ENCODE data around the gene TMC6.

The TMC6 gene

DNA sequence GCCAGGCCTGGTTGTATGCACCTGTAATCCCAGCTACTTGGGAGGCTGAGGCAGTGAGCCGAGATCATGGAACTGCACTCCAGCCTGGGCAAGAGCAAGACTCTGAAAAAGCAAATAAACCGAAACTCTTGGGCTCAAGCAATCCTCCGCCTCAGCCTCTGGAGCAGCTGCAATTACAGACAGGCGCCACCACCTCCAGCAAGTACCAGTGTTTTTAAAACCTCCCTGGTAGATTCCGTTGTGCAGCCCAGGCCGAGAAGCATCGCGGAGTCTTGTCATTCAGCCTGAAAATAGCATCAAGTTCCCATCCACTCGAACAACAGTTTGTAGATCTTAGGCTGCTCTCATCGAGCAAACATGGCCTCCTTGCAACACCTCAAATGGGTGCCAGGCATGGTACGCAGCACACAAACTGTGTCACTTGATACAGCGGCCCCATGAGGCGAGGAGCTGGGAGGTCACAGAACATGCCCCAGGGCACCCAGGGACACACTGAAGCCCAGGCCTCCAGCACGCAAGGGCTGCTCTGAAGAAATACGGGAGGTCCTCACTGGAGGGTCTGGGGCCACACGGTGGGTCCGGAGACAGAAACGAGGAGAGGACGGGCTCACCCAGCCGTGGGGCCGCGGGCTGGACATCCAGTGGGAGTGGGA, 18.1 kb downstream of the TMC6 start:
- DNase-seq, result no peak

DNA sequence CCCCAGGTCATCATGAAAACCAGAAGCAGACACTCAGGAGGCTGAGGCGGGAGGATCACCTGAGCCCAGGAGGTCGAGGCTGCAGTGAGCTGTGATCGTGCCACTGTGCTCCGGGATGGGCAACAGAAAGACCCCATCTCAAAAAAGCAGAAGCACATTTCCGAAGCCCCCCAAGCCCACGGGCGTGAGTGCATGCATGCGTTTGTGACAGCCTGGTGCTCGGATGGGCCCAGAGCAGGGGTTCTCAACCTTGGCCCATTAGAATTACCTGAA, 19.1 kb downstream of the TMC6 start:
- DNase-seq, result no peak

DNA sequence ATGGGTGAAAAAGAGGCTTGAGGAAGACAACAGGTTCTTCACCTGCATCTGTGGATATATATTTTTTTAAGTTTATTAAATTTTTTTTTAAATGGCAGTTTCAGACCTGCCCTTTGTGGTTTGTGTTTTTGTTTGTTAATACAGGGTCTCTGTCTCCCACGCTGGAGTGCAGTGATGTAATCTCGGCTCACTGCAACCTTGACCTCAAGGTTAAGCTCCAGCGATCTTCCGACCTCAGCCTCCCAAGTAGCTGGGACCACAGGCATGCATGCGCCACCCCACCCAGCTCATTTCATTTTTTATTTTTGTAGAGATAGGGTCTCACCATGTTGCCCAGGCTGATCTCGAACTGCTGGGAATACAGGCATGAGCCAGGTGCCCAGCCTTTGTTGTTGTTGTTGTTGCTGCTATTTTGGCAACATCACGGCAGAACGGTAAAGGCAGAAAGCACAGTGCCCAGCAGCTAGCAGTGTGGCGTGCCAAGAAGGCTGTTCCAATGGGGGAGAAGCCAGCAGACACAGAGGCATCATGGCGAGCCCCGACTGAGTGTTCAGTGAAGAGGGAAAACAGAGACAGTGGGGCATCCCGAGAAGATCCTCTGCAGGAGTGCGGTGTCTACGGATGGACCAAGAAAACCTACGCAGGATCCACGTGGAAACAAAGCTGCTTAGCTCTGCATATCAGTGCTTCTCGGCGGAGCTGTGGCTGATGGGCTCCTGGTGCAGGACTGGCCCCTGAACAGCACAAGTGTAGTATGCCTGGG, 19.6 kb downstream of the TMC6 start:
- peak in 2 of 14 donors; percentile 37 to 82 for DNase-seq

DNA sequence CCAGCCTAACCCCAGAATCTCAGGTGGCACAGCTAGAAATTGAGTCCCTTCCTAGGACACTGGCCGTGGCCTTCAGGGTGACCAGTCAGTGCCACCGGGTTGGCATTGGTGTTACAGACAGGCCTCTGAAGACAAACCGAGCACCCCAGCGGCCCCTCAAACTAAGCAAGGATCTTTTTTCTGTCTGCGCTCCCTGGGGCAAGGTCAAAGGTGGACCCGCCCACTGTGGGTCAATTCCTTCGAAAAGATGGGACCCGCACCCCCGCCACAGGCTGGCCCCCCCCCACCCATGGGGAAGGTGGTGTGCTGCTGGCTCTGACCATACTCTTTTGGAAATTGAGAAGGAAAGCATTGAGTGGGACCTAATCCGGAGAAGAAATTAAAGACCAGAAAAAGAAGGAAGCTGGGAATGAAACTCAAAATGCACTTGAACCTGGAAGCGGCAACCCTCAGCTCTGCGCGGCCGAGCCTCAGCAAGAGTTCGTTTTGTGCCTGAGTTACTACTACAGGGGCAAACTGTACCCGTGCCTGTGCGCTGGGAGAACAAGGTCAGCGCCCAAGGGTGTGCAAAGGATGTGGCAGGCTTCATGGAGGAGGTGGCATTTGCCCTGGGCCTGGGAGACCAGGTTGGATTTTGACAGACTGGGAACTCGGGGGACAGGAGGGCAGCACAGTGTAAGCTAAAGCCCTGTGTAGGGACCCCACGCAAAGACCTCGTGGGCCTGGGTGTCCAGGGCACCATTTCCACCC, 20.4 kb downstream of the TMC6 start:
- DNase-seq, result no peak

DNA sequence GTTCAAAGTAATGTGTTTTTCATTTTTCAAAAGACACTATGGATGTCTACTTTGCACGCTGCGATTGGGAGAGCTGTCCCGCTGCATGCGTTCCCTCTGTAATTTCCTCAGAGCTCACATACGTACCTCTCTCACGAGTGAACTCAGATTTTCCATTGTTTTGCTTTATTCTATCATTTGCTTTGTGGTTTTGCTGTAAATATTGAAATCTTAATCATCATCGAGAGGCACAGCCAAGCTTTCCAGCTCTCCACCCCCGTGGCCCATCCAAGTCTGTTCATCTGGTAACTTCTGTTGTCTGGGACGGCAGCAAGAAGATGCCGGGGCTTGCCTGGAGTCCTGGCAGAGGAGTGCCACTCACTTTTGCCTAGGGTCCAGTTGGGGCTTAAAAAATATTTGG, 21.1 kb downstream of the TMC6 start:
- no peak for DNase-seq

DNA sequence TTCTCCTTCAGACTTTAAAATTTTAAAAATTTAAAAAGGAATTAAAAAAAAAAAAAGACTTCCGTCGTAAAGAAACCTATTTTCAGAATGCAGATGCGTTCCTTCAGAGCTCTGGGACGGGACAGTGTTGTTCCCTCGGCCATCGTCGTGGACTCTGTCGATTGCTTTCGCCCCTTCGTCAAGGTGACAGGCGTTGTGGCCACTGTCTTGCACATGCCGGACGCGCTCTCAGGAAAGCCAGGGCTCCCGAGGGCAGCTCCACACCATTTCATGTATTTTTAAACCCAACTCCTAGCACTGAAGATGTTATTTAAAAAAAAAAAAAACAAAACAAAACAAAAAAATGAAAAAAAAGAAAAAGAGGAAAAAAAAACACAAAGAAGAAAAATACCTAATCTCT, 22.3 kb downstream of the TMC6 start:
- DNase-seq, result no peak

DNA sequence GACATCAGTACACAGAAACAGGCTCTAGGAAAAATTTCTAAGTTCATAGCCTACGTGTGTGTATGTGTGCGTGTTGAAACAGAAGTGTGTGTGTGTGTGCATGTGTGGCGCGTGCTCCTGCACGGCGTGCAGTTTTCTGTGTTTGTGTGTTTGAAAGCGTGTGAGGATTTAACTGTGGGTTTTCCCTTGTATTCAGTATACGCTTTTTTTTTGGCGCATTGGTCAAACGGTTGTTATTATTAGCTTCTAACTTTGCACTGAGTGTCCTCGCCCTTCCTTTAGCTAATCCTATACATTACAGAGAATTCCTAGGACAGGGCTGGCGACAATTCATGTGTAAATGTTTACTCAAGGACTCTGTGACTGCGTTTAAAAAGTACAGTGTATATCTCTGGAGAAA, 23.0 kb downstream of the TMC6 start:
- DNase-seq, result no peak

DNA sequence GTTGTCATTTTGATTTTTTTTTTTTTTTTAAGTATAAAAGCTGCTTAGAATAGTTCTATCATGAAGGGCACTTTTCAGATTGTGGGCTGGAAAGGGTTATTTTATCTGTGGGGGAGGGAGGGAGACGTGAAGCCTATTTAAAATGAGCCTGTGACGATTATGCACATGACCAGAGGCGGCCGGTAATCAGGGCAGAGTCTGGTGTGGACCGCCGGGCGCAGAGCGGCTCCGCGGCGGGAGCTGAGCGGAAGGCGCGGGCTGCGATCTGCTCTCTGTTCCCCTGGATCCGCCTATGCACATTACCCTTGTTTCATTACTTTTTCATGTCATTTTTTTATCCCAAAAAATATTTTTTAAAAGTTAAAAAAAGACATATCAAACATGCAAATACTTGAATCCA, 23.5 kb downstream of the TMC6 start:
- no peak for DNase-seq

DNA sequence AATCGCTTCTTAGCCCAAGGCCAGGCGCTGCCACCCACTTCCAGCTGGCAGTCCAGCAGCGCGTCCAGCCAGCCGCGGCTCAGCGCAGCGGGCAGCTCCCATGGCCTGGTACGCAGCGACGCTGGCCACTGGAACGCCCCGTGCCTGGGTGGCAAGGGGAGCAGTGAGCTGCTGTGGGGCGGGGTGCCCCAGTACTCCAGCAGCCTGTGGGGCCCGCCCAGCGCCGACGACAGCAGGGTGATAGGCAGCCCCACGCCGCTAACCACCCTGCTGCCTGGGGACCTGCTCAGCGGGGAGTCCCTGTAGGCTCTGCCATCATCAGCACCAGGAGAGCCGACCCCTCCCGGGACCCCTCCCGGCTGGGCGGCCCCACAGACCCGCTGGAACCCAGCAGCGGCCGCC, 24.0 kb downstream of the TMC6 start:
- no peak for DNase-seq

DNA sequence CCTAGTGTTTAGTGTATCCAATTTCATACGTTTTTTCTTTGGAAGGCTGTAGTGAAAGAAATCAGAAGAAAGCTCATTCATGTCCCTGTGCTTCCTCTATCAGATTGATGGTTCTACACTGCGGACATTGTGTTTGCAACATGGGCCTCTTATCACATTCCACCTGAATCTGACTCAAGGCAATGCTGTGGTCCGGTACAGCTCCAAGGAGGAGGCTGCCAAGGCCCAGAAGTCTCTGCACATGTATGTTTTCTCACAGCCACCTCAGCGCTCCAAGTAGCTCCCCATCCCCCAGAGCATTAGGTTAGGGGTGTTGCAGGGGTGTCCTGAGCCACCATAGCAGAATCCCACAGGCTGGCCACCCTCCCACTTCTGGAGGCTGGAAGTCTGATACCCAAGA, 25.2 kb downstream of the TMC6 start:
- no peak for DNase-seq

DNA sequence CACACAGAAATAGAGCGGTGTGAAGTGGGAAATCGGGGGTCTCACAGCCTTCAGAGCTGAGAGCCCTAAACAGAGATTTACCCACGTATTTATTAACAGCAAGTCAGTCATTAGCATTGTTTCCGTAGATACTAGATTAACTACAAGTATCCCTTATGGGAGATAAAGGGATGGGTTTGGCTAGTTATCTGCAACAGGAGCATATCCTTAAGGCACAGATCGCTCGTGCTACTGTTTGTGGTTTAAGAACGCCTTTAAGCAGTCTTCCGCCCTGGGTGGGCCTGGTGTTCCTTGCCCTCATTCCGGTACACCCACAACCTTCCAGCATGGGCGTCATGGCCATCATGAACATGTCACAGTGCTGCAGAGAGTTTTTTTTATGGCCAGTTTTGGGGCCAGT, 27.0 kb downstream of the TMC6 start:
- no peak for DNase-seq

DNA sequence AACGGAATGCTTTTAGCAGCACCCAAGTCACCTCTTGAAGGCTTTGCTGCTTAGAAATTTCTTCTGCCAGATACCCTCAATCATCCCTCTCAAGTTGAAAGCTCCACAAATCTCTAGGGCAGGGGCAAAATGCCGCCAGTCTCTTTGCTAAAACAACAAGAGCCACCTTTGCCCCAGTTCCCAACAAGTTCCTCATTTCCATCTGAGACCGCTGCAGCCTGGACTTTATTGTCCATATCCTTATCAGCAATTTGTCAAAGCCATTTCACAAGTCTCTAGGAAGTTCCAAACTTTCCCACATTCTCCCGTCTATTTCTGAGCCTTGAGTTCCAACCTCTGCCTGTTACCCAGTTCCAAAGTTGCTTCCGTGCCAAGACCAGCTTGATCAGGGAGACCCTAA, 27.4 kb downstream of the TMC6 start:
- no peak for DNase-seq

DNA sequence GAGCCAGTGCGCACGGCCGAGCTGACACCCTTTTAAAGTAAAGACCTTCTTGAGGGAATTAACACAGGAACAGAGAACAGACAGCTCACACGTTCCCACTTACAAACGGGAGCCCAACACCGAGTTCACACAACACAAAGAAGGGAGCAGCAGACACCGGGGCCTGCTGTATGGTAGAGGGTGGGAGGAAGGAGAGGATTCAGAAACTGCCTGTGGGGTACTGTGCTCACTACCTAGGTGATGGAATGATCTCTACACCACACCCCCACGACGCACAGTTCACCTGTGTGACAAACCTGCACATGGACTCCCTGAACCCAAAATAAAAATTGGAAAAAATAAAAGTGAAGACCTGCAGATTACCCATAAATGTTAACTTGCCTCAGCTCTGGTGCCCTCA, 32.5 kb downstream of the TMC6 start:
- no peak for DNase-seq

DNA sequence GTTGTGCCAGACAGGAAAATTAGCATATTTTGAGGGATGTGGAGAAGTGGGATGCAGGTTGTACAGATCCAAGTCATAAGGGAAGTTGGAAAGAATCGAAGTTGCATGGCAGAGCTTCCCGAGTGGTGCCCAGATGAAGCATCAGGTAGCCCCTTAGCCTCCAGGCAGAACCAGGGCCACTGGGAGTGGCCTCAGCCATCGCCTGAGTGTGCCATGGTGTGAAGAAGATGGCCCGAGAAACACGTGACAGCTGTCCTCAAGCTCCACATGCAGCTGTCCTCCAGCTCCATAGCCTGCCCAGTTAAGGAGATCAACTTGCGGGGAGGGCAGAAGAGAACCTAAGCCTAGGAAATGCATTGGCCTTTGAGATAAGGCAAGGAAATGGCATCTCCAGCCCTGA, 33.5 kb downstream of the TMC6 start:
- DNase-seq, result no peak

DNA sequence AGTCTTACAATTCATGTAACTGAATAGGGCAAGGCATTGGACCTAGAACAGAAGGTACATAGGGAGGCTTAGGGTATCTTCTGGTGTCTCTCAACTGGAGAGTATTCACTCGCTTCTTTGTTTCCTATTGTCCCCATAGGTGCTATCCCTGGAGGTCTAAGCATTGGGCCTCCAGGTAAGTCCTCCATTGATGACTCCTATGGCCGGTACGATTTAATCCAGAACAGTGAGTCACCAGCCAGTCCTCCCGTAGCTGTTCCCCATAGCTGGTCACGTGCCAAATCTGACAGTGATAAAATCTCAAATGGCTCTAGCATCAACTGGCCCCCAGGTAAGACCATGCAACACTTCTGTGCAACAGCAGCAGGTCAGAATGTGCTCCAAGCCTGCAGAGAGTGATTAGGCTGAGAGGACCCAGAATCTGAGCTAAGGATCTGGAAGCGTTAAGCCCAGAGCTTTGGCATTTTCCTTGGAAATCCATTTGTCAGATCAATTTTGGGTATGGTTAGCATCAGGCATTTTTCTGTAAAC, 35.7 kb downstream of the TMC6 start:
- DNase-seq, result no peak

DNA sequence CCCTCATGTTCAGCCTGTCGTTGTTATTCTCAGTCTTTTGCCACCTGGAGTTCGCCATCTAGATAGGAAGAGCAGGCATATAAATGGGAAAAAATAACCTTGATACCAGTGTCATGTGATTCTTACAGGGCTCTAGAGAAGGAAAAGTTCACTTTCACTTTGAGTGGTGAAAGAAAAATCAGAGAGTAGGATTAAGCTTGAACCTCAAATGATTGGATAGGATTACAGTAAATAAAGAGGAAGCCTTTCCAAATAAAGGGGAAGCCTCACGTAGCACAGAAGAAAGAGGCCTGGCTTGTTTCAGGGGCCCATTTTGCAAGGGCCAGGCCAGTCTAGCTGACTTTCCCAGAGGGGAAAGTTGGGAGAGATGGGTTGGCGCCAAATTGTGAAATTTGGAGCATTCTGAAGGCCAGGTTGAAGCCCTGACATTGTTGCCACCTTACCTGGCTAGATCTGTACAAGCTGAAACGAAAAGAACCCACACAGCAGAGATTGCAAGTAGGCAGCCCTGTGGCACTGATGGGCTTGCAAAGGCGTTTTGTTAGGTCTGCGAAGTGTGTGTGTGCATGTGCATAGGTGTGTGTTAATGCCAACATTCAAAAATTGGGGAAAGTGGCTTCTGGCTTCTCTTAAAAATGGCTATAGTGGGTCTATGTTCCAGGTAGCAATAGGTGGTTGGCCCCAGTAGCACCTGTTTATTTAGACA, 38.8 kb downstream of the TMC6 start:
- no peak for DNase-seq

DNA sequence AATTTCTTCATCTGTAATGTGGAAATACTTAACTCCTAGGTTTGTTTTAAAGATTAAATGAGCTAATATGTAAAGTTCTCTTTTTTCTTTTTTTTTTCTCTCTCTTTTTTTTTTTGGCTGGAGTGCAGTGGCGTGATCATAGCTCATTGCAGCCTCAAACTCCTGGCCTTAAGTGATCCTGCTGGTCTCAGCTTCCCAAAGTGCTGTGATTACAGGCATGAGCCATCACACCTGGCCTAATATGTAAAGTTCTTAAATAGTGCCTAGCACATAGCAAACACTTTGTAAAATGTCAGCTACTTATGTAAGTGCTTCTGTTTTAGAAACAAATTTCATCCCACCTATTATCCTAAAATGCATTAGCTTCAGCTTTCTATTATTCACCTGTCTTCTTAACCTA, 40.0 kb downstream of the TMC6 start:
- no peak for DNase-seq

DNA sequence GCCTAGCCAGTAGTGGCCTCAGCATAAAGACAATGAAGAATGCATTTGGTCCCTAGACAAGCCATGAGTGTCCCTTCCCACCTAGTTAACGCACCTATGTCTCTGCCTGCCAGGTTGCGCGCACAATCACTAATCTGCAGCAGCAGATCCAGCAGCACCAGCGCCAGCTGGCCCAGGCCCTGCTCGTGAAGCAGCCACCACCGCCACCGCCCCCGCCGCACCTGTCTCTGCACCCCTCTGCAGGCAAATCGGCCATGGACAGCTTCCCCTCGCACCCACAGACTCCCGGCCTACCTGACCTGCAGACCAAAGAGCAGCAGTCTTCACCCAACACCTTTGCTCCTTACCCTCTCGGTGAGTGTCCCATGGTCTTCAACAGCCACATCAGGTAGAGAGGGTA, 41.8 kb downstream of the TMC6 start:
- no peak for DNase-seq

DNA sequence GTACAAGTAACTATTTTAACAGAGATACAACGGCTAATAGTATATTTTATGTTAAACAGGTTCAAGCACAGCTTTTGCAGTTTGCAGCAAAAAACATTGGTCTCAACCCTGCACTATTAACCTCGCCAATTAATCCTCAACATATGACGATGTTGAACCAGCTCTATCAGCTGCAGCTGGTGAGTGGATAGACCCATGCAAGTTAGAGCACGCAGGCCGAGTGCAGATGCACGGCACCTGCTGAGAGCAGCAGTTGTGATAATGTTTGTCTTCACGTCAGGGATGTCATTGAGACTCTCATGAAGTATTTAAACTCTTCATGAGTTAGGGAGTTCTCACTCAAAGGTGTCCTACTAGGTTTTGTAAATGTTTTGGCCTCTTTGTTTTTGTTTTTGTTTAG, 45.6 kb downstream of the TMC6 start:
- no peak for DNase-seq

DNA sequence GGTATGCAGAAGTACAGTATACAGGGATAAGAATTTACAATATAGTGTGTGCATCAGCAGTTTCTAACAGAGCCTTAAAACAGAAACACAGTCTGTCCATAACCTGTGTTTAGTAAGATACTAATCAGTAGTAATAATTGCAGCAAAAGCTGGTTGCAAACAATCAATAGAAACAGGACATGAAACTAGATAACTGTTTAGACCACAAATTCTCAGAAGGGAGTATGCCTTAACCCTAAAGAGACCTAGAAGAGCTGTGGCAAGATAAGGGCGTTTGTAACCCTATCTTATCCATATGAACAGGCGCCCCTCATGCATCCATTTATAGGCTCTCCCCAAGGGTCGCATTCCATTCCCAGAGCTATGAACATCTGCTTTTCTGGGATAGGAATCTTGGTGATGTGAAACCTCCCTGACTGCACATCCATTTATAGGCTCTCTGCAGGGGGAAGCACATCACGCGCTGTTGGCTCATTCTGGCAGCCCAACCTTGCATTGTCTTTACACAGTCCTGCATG, 46.1 kb downstream of the TMC6 start:
- peak in 1 of 14 donors; percentile 28 for DNase-seq

DNA sequence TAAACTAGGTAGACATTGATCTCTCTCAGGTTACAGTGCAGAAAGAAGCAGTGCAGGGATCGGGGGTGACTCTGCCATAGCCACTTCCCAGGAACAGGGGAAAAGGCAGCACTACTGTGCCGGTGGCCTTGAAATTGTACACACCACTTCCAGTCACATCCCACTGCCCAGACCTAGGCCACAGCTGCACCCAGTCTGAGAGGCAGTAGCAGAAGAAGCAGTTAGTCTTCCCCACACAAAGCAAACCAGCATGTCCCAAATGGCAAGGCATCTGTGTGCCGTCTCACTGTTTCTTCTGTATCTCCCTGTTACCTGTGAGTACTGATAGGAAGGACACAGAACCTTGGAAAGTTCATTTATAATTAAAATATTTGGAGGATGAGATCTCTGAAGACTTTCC, 47.0 kb downstream of the TMC6 start:
- DNase-seq, result no peak

DNA sequence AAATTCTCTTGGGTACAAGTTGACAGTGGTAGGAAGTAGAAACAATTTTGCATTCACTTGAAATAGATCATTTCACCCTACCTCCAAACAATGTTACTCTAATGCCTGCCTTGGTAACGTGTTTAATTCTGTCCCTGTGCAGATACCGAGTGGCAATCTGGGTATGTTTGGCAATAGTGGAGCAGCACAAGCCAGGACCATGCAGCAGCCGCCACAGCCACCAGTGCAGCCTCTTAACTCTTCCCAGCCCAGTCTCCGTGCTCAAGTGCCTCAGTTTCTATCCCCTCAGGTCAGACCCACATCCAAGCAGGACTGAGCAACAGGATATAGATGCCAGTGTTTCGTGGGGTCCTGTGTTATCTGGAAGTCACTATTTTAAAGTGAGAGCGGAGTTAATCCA, 49.3 kb downstream of the TMC6 start:
- no peak for DNase-seq

DNA sequence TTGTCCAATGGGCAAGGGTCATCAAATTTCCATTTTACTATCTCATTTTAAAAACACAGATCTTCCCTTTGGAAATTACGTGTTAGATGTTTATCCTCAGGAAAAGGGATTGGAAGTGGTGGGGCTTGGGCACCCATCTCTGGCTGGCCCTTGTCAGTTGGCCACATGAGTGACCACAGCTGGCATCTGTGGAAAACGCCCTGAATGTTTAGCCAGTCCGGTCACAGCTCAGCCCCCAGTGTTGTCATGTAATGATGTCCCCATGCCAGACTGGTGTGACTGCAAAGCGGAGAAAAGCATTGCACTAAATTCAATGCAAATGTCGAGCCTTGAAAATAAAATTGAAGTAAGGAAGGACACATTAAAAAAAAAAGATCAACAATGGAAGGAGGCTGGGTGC, 53.0 kb downstream of the TMC6 start:
- DNase-seq, result peak in 3 of 14 donors; percentile 2 to 41 (median 28)

All from C1 segment of cervical spinal cord (tissue), 14 donors.